Stimulated activated CD4-positive, alpha-beta T cell treated with anti-CD3 and anti-CD28 coated beads, Interleukin-2, amount 100 ng/mL, for 24 hours (primary cell): ENCODE measurements around the gene INKA1.
"Not testable (repeated sequence)": the region's sequence is repeated elsewhere in the genome, so short reads cannot be mapped to it uniquely, and the experiment has no call there.

Source experiments
- DNase-seq, 2 donors: peaks; one replicate each; pipeline ENCODE4 v3.0.0-alpha.2; 2020

Gene INKA1

DNA sequence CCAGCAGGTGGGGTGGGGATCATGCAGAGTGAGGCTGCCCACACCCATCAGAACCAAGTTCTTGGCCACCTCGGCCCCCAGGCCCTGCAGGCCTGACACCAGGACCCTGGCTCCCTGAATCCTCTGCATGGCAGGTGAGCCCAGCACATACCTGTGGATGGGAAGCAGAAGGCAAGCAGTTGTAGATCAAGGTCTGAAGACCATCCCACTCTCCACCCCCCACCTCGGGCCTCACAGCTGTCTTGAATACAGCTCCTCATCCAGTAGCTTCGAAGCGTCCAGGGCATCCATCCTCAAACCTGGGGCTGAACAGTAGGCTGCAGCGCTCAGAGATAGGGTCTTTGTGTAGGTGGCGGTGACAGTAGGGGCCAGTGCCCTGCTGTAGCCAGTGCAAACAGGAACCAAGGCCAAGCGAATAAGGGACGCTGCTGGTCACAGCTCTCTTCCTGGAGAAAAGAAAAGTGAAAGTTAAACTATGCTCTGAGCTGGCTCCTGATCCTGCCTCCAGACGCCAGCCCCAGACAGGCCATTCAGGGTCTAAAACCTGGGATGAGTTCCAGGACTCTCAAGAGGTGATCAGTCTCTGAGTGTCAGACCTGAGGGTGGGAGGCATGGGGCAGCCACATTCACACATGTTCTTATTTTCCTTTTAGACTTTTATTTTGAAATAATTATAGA is 10.6 kb downstream of the INKA1 start, which contains the start of gene UBA7:
Gene UBA7, minus strand, starts transcription at position 457 of the 678 bp plus-strand sequence. Its CDS starts 166 bp downstream, at position 291.
- DNase-seq, result peak; percentile 44 to 49

DNA sequence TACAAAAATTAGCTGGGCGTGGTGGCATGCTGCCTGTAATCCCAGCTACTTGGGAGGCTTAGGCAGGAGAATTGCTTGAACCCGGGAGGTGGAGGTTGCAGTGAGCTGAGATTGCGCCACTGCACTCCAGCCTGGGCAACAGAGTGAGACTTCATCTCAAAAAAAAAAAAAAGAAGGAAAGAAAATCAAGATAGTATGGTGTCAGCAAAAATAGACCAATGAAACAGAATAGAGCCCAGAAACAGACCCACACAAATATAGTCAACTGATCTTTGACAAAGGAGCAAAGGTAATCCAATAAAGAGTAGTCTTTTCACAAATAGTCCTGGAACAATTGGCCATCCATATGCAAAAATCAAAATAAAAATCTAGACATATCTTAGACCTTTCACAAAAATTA is 20.1 kb downstream of the INKA1 start:
- DNase-seq, result not testable (repeated sequence)

DNA sequence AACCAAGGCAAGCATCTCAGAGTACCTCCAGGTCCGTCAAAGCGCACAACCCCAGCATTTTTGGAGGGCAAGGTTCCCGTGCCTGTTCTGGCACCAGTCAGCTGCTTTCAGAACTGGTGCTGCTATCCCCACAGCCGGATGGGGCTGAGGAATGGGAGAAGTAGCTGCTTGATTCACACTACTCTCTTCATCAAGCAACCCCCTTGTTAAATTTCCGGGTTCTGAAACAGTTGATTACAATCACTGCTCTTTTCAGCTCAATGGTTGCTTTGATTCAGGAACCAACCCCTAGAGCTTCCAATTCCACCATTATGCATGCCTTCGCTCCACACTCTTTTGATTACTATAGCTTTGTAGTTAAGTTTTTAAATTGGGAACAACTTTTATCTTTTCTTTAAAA is 23.0 kb downstream of the INKA1 start:
- no peak for DNase-seq

DNA sequence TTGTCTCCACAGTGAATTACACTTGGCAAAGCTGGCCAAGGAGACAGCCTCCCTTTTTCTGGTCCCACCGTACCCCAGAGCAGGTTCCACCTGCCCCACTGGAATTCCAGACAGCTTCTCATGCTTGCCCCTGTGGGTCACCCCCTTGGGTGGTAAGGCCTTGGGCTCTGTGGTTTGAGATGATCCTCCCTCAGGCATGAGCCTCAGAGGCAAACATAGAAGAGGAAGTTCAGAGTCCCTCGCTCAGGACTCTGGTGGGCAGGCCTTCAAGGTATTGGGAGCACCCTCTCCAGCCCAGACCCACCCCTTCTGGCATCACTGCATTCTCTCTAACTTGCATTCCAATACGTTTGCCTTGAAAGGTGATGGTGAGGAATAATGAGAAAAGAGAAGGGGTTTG is 28.3 kb downstream of the INKA1 start:
- no peak for DNase-seq

DNA sequence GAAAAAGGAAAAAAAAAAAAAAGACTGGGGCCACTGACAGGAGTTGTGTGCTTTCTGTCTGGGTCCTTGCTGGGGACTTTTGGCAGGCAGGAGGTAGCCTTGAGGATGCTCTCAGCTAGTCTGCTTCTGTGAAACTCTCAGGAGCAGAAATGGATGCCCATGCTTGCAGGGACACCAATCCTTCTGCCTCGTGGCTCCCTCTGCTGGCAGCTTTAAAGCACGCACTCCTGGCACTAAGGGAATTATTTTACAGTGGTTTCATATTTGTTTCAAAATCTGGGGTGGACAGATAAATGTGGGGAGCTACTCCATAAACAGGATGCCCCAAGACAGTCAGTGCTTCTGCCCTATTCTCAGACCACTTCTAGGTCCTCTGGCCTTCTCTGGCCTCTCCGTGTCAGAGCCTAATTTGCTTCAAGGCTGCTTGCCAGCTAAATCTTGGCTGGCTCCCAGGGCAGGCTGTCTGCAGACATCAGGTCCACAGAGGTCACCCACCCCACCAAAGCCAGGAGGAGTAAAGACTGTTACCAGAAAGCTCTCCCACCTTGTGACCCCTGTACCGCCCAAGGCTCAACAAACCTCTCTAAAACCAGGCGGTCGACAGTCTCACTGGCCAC is 36.2 kb downstream of the INKA1 start:
- DNase-seq, result peak; percentile 82 to 83

DNA sequence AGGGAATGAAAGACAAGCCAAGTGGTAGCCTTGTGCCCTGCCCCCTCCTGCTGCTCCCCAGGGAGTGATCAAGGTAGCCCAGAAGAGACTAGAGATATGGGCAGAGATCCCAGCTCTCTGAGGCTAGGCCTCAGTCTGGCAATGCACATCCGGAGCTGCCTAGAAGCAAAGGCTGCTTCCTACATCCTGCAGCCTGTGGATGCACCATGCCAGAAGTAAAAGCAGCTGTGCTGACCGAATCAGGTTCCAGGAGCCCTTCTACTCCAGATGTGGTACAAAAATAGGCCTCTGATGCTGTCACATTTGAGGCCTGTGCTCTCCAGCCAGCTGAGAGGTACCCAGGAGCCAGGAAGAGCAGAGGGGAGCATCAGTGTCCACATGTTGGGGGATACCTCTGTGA is 37.3 kb downstream of the INKA1 start:
- DNase-seq, result no peak

DNA sequence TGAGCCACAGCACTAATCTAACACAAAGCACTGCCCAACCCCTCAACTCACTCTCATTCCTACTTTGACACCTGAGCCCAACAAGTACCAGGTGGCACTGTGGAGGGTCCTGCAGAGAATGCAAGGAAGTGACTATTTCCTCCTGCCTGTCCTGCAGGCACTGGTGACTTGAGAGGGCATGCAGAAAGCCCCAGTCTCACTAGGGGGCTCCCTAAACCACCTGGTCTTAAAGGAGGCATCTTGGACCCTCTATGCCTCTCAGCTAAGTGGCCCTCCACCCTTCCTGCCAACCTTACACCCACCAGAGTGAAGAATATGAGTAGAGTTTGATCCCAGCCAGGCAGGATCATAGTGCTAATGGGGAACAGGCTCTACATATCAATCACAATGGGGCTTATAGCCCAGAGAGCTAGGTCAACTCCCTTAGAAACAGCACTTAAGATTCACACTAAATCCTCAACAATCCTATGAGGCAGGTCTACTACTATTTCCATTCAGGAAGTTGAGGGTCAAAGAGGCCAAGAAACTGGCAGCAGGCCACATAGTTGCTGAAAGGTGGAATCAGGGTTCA is 38.1 kb downstream of the INKA1 start:
- no peak for DNase-seq

DNA sequence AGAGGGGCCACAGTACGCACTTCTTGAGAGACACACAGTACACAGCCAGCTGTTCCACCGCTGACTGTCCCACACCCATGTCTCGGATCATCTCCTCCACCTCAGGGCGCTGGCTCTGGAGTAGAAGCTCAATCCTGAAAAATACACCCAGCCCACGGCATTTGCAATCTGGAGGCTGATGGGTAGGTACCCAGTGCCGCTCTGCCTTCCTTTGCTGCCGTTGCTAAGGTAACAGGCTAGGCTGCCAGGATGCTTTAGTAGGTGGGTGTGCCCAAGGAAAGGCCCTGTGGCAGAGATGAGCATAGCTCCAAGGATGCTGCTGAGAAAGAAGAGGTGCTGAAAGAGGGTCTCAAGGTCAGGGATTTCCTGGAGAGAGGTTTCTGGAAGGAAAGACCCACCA is 38.7 kb downstream of the INKA1 start:
- DNase-seq, result no peak

DNA sequence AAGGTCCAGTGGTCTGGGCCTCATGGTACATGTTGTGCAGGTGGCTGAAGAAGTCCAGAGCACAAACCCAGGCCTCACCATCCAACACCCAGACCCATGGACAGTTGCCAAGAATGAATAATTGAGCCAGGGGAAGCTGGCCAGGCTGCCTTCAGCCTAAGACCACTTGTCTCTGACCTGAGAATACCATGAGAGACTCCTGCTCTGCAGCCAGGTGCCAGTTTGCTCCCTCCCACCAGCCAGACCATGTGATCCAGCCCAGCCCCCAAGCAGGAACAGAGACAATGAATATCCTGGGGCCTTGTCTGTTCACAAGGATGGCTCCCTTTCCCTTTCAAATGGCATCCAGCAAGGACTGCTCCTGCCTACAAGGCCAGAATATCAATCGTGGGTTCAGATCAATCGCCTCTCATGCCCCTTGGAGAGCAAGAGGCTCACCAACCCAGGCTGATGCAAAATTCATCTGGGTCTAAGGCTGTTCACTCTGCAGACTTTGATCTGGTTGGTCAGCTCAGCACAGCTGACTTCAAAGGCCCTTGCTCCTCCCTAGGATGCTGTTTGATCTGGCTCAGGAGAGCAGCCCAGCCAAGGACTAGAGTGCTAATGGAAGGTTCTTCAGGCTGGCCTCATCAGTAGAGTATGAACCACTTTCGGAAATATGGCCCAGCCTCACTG is 39.9 kb downstream of the INKA1 start:
- DNase-seq, result no peak

DNA sequence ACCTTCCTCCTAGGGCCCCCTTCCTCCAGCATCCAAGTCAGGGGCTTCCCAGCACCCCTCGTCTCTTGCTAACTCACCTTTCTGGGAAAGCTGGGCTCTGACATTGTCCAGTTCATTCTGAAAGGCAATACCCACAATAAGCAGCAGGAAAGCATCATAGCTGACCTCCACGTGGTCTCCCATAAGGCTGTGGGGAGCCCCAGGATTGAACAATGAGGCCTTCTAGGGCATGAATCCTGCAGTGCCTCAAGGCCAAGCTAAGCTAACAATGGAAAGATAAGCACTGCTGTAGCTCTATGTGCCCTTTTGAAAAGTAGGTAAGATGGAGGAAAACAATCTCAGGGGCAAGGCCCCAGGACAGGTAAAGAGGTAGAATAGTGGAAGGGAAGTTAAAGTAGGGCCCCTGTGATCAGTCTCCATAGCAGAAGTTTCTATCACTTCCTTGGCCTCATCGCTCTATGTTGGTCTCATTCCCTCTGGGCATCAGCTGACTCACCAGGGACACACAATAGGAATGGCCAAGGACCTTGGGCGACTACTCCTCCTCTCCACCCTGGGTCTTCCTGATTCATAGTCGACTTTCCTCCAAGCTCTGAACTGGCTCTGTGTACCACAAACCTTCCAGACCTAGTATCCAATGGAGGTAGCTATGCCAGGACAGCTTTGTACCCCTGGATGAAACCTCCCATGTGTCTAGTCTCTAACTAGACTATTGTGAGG is 41.6 kb downstream of the INKA1 start:
- no peak for DNase-seq

DNA sequence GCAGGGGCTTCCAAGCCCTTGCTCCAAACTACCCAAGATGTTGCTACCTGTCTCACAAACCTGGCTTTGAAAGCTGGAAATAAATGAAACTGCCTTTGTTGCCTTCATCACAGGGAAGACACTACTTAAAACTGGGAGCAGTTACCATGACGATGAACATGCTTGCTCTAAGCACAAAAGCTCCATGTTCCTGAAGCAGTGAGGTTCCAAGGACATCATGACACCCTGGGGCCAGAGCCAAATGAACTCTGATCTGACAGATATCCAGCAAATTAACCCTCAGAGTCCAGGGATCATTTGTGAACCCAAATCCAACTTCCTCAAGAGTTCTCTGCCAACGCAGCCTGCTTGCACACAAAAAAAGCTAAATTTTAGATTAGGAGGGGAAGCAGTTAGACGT is 42.6 kb downstream of the INKA1 start:
- DNase-seq, result no peak
